ENCODE results near the gene DEPDC1B.

- TF ChIP-seq TAF1 (IDR thresholded peaks at IDR 0.05; ENCODE audit: borderline replicate concordance, low read depth, low read length) (no peak), POLR2A (IDR thresholded peaks at IDR 0.05; ENCODE audit: low read depth, low read length) (no peak)
Observed at GRCh38 chr5:60710362-60710761, 10.4 kb upstream of the DEPDC1B start.

Data from GM12892 (cell line).